COLO668 (cell line): ENCODE measurements around the gene SCGB2B2.
A peak's percentile ranks its signal among the peaks of the same experiment; 100 is the strongest.
"Not testable (repeated sequence)": the region's sequence is repeated elsewhere in the genome, so short reads cannot be mapped to it uniquely, and the experiment has no call there.

Experiments
- DNase-seq: peaks from one replicate; lab custom pipeline; 2025; ENCODE audit not compliant: unreplicated experiment; lab: John Stamatoyannopoulos, UW

Gene SCGB2B2, protein sequence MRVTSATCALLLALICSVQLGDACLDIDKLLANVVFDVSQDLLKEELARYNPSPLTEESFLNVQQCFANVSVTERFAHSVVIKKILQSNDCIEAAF

DNA sequence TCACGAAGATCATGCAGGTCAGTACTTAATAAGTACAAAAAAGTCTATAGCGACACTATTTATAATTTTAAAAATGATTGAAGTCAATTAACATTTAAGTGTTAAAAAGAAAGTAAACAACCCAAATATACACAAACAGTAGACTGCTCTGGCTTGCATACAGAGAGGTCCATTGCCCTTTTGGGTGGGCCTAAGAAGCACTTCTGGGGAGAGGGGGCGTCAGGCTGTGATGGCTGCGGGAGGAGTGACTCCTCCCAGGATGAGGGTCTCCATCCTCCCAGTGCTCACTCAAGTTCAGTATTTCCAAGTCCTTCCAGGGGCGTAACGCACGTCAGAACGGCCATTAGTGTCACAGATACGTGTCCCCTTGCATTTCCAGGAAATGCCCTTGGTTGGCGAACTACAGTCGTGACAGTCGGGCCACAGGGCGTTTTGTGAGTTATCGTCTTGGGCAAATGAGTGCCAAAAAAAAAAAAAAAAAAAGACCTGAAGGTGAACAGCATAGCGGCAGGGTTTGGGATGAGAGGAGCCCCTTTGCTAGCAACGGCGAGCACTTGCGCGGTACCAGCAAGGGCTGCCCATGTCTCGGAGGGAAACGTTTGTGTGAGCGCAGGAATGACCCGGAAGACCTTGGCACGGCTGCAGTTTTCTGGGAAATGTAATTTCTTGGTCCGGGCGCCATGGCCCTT is at the start of gene SCGB2B2:
Gene SCGB2B2, minus strand, starts transcription at position 463 of the 689 bp plus-strand sequence. CDS start 82,596 bp downstream, outside the sequence.
- DNase-seq, result peak; percentile 88

DNA sequence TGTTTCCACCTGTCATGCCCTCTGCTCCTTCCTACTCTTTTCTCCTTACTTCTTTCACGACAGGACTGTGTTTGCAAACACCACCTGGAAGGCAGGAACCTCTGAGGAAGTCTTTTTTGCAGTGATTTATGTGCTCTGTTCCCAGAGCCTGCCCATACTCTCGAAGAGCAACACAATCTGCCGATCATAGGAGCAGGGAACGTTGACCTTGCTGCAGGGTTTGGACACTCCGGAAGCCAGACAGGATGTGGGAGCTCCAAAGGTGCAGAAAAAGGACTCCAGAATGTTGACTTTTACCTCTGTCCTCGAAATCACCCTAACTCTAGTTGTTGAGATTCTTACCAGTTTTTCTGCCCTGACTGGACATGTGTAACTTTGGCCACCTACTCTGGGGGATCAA is 48.4 kb upstream of the SCGB2B2 start:
- no peak for DNase-seq

DNA sequence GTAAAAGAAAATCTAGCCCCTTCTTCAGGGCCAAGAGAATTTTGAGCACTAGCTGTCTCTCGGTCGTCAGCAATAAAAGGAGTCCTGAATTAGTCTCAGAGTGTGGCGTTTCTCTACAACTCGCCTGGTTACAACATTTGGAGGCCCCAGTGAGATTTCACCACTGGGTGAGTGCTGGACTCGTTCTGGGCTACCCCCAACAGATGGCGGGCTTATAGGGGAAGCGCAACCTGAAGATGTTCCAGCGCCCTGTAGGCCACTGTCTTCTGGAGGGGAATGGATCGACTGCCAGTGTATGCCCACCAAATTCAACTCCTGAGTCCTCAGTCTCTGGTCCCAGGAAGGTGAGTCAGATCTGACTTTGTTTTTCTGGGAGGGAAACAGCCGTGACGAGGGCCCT is 45.4 kb upstream of the SCGB2B2 start:
- no peak for DNase-seq

DNA sequence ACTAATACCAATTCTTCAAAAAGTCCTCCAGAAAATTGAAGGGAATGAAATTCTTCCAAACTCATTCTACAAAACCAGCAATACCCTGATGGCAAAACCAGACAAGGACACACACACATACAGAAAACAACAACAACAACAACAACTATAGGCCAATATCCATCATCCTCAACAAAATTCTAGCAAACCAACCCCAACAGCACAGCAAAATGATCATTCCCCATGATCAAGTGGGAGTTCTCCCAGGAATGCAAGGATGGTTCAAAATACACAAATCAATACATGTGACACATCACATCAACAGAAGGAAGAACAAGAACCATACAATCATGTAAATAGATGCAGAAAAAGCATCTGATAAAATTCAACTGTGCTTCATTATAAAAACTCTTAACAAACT is 38.4 kb upstream of the SCGB2B2 start:
- no peak for DNase-seq

DNA sequence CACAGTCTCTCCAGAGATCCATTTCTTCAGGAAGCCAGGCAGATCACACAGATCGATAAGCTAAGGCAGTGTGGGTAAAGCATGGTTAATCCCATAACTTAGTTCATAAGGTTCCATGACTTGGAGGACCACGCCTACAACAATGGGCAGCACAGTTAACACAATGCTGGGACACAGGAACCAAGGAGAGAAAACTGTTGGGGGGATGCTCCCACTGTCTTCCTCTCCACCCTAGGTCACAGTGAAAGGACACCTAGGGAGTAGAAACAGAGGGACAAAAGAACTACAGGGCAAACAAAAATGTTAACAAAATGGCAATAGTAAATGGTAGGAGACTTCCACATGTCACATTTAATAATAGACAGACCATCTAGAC is 36.3 kb upstream of the SCGB2B2 start:
- DNase-seq, result no peak

DNA sequence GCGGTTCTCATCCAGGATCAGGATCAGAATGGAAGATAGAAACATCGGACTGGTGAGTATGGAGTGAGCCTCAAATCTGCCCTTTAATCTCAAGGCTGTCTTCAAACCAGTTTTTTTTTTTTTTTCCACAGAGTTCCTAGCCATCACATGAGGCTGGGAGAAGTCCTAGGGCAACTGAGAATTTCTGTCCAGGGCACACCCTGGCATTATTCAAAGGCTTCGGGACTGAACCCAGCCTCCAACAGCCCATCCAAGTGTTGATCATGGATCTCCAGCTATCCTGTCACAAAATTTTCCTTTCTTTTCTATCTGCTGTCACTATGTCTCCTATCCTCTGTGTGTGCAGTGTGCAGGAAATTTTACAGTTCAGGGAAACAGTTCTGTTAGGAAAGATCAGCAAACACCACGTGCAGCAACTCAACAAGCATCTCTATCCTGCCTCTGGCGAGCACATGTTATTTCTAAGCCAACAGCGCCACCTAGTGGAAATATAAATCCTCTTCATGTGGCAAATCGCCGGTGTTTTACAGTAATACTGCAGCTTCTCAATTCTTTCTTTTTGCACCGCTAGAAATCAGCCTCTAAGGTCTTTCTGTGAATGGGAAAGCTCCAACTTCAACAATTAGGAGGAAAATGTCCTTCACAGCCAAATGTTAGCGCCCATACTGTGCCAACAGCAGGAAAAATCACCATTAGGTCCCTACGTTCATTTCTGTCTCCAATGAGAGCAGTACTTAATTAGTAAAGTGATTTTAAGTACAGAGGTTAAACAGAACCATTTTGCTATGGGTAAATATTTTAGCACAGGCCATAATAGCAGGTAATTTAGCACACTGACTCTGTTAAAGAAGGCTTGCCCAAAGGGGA is 35.7 kb upstream of the SCGB2B2 start:
- peak; percentile 37 for DNase-seq

DNA sequence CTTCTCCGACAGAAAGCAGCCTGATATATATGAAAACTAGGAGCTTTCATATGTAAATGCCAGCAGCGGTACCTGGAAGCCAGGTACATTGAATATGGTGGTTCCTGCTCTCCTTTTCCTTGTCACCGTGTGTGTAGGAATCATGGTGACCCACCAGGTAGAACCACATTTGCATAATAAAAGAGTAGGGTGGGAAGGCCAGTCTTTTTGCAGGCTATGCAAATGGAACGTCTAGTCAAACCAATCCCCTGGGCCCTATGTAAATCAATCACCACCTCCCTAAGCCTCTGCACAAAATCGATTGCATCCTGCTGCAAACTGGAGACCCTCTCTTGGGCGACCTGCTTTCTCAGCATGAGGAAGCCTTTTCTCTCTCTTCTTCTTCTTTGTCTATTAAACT is 34.9 kb upstream of the SCGB2B2 start:
- no peak for DNase-seq

DNA sequence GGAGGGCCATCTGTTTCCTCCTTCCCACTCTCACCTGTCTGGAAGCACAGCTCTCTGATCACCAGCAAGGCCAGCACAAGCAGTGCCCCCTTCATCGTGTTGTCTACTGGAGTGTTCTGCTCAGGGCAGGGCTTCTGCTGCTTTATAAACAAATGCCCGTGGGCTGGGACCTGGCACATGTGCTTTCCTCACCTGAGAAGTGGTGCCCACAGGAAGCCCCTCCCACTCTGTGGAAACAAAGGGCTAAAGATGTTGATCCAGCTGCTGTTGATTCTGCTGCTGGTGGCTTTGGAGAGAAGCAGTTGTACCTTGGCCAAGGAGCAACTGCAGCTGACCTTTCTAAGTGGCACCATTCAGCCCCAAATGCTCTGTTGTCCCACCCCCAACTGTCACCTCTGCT is 30.7 kb upstream of the SCGB2B2 start:
- peak; percentile 52 for DNase-seq

DNA sequence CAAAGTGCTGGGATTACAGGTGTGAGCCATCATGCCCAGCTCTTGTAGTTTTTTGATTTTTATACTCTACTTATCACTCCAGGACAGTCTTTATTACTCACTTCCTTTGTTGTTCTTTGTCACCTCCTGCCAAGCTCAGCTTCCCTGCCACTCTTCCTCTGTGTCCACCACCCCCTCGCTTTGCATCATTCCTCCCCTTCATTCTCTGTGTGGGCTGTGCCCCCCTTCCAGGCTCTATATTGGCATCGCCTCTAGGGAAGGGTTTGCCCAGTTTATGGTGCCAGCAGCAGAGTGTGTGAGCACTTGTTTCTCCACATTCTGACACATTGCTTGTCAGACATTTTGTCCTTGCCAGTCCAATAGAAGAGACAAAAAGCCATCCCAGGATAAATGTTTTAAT is 15.6 kb upstream of the SCGB2B2 start:
- no peak for DNase-seq

DNA sequence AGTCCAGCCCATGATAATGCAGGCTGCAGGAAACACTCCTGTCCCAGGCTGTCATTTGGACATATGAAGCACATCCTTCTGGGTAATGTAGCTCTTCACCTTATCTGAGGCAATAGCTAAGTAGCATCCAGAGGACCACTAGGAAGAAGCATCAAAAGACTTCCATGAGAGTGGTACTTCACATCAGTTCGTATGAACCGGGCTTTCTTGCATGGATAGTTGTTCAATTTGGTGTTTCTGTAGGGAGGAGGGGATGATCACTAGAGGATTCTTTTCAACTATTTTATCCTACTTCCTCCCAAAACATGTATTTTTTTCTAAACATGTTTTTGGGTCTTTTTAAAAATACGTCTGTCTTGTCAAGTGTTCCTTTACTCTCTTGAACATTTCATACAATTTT is 13.4 kb upstream of the SCGB2B2 start:
- DNase-seq, result no peak

DNA sequence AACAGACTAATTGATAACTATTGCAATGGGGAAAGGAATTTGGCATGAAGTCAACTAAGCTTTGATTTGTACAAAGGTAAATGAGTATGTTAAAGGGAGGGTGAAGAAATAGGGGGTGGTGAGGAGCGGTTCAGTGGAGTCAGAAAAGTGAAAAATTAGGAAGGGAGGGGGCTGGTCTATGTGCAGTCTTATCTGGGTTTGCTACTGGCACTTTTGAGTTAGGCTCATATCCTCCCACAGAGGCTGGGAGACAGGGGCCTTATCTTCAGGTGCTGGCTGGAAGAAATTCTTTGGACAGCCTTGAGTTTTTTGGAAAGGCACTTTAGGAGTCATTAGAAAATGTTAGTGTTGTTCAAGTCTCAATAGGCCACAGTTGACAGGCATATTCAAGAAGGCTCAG is 11.6 kb upstream of the SCGB2B2 start:
- DNase-seq, result no peak

DNA sequence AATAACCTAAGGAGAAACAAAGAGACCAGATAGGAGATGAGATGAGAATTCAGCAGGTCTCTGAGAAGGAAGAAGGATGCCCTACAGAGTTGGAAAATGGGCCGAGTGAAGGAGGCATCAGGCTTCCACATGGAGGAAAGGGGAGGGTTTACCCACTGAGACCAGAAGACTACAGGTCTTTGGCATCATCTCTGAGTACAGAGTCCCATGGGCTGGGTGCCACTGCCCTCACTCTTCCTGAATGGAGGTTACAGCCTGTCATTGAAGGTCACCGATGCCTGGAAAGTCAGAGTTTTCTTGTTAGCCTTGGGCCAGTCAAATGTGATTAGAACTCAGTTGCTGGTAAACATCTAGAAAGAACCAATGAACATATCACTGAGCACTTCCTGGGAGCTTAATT is 10.4 kb upstream of the SCGB2B2 start:
- DNase-seq, result no peak

DNA sequence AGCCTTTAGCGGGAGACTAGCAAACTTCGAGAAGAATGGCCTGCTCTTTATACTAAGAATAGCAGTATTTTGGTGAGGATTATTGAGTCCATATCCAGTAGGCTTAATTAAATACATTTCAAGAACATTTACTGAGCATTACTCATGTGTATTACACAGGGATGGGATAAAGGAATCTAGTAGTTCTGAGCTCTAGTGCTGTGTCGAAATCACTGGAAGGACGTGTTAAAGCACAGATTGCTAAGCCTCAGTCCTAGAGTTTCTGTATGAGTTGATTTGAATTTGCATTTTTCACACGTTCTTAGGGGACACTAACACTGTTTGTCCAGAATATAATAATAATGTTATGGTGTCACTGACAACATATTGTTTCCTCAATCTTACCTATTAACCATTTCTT is 9.5 kb upstream of the SCGB2B2 start:
- no peak for DNase-seq

DNA sequence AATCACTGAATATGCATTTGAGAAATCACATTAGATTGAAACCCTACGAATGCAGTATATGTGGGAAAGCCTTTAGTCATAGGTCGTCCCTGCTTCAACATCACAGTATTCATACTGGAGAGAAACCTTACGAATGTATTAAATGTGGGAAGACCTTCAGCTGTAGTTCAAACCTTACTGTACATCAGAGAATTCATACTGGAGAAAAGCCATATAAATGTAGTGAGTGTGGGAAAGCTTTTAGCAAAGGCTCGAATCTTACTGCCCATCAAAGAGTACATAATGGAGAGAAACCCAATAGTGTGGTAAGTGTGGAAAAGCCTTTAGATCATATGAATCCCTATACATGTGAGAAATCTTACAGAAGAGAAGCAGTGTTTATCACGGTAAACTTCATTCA is 8.3 kb upstream of the SCGB2B2 start:
- DNase-seq, result not testable (repeated sequence)

DNA sequence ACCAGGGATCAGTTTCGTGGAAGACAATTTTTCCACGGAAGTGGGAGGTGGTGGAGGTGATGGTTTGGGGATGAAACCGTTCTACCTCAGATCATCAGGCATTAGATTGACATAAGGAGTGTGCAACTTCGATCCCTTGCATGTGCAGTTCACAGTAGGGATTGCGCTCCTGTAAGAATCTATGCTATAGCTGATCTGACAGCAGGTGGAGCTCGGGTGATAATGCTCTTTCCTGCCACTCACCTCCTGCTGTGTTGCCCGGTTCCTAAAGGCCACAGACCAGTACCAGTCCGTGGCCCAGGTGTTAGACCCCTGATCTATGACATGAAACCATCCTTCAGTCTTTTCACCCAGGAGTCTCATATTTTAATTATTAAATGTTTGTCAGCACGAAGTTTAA is 4.5 kb upstream of the SCGB2B2 start:
- no peak for DNase-seq

DNA sequence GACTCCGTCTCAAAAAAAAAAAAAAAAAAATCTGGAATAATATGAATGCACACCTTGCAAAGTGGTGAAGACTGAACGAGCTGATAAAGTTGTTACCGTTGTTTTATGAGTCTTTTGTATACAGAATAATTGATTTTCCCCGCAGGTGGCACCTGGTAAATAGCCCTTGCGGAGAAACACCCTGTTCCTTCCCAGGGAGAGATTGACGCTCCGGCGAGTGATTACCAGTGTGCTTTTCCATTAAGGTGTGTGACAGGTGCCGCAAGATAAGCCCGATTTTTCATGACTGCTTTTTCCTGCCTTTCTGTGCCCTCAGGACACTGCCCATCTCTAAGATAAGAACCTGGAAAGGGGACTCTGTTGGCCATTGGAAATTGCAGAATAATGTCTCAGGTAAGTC is 1.5 kb upstream of the SCGB2B2 start:
- peak; percentile 14 for DNase-seq

DNA sequence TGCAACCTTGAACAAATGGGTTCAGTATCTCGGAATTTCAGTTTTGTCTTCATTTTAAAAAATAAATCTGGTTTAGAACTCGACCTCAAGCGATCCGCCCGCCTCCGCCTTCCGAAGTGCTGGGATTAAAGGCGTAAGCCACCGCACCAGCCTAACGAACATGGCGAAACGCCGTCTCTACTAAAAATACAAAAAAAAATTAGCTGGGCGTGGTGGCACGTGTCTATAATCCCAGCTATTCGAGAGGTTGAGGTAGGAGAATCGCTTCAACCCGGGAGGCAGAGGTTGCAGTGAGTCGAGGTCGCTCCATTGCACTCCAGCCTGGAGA is 1.1 kb upstream of the SCGB2B2 start:
- DNase-seq, result no peak

DNA sequence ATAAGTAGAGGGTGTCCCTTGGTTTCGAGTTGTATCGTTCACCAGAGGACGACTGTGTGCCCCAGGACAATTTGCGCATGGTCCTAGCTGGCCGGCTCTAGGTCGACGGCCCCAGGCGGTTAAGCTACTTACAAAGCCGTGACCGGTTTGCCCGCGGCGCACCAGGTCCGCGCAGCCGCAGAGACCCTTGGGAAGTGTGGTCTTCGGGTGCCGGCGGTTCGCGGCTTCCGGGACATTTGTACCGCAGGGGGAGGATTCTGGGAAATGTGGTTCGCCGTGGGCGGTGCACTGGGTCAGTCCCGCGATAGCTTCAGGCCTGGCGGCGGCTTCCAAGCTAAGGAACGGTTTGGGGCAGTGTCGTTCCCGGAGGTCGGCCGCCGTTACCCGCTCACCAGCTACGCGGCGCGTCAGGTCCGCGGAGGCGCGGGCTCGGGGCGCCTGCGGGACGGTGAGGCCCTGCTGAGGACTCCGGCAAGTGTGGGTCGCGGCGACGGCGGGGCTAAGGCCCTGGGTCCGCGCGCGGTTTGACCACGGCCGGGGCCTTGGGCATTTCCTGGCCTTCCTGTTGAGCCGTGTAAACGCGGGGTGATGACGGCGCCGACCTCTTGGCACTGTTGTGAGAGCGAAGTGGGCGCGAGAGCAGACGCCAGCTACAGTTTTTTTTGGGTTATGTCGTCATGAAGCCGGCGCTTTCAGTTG is 576 bp upstream of the SCGB2B2 start, which contains the start of gene ZNF302:
Gene ZNF302, plus strand, starts transcription at position 293 of the 699 bp plus-strand sequence. CDS start 1,127 bp downstream, outside the sequence.
- peak; percentile 98 for DNase-seq

DNA sequence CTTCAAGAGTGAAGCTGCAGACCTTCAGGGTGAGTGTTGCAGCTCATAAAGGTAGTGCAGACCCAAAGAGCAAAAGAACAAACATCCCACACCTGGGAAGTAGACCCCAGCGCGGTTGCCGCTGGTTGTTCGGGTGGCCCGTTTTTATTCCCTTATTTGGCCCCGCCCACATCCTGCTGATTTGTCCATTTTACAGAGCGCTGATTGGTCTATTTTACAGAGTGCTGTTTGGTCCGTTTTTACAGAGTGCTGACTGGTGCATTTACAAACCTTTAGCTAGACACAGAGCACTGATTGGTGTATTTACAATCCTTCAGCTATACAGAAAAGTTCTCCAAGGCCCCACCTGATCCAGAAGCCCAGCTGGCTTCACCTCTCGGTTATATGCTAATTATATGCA is 1.0 kb downstream of the SCGB2B2 start:
- DNase-seq, result no peak

DNA sequence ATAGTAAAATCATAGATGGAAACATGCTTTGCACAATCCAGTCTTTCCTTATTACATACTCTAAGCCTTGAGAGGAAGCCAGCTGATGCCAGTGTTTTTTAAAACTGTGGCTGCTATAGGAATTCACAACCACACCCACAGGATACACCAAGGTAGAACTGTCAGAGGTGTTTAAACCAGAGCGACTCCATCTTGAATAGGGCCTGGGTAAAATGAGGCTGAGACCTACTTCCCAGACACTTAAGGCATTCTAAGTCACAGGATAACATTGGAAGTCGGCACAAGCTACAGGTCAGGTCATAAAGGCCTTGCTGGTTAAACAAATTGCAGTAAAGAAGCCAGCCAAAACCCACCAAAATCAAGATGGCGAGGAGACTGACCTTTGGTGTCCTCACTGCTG is 1.7 kb downstream of the SCGB2B2 start:
- DNase-seq, result no peak

DNA sequence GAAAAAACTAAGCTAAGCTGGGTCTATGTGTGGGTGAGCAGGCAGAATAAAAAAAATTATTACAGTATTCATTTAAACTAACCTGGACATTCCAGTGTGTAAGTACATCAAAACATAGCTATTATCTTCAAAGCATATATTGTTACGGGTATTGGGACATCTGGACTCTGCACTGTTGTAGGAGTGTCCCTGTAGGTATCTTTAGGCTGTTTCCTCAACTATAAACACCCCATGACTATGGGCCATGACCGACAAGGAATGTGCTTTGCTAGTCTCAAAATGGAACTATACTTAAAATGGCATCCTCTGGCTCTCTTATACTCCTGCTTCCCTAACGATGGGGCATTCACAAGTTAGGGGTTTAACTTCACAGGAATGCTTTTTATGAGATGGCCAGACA is 3.4 kb downstream of the SCGB2B2 start:
- DNase-seq, result no peak

DNA sequence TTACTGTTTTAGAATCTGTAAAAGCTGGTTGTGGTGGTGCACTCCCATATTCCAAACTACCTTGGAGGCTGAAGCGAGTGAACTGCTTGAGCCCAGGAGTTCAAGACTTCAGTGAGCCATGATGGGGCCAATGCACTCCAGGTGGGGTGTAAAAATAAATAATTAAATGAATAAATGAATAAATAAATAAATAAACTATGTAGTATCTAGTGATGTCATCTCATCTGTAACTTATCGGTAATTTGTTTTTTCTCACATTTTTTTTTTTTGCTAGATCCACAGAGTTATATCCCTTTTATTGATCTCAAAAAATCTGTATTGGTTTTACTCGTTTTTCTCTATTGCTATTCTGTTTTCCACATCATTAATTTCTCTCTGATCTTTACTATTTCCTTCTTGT is 5.0 kb downstream of the SCGB2B2 start:
- DNase-seq, result no peak
